GM21786 (cell line): ENCODE measurements around the gene FOXA2.

Source experiments
- ATAC-seq: cut with Tn5 transposase; IDR thresholded peaks from one replicate; pipeline ENCODE4 v1.9.1; 2021; ENCODE audit not compliant: unreplicated experiment

Gene FOXA2

GRCh38 chr20:22584922-22585785 is 782 bp upstream of the FOXA2 start:
- no peak for ATAC-seq

- no peak for ATAC-seq
Measured at GRCh38 chr20:22583773-22584521, 425 bp downstream of the FOXA2 start.

GRCh38 chr20:22582964-22583772 is 1.2 kb downstream of the FOXA2 start:
- no peak for ATAC-seq

GRCh38 chr20:22582386-22582963 is 1.9 kb downstream of the FOXA2 start:
- no peak for ATAC-seq

- no peak for ATAC-seq
Measured at GRCh38 chr20:22581437-22582385, 2.7 kb downstream of the FOXA2 start.

- ATAC-seq, result no peak
Measured at GRCh38 chr20:22579711-22580697, 4.4 kb downstream of the FOXA2 start.

- no peak for ATAC-seq
Measured at GRCh38 chr20:22579119-22579427, 5.3 kb downstream of the FOXA2 start.

- no peak for ATAC-seq
Measured at GRCh38 chr20:22578221-22579118, 5.9 kb downstream of the FOXA2 start.

GRCh38 chr20:22577515-22578220 is 6.7 kb downstream of the FOXA2 start:
- ATAC-seq, result no peak

GRCh38 chr20:22576733-22577514 is 7.4 kb downstream of the FOXA2 start:
- ATAC-seq, result no peak

- no peak for ATAC-seq
Measured at GRCh38 chr20:22576273-22576672, 8.1 kb downstream of the FOXA2 start.

- ATAC-seq, result no peak
Measured at GRCh38 chr20:22575737-22576136, 8.6 kb downstream of the FOXA2 start.

- no peak for ATAC-seq
Measured at GRCh38 chr20:22575087-22575721, 9.2 kb downstream of the FOXA2 start.

GRCh38 chr20:22574545-22575086 is 9.8 kb downstream of the FOXA2 start:
- ATAC-seq, result no peak

GRCh38 chr20:22572491-22572890 is 11.9 kb downstream of the FOXA2 start:
- no peak for ATAC-seq

GRCh38 chr20:22572023-22572422 is 12.3 kb downstream of the FOXA2 start:
- no peak for ATAC-seq
